ENCODE results near the gene FOXD3.

The FOXD3 gene

GRCh38 chr1:63362578-63362977 lies 40.2 kb downstream of the FOXD3 start:
- DNase-seq: no peak

- DNase-seq: no peak
Measured at GRCh38 chr1:63363014-63363413, 40.6 kb downstream of the FOXD3 start.

- no peak for DNase-seq
Measured at GRCh38 chr1:63366908-63367214, 44.5 kb downstream of the FOXD3 start.

GRCh38 chr1:63367215-63368103 lies 45.1 kb downstream of the FOXD3 start, which contains the start of gene ALG6:
ALG6 (plus strand) TSS chr1:63367627; CDS start chr1:63370978, 3,351 bp downstream.
- DNase-seq: peak; percentile 79

GRCh38 chr1:63368131-63368530 lies 45.8 kb downstream of the FOXD3 start:
- no peak for DNase-seq

Measured in NCI-H526 treated with DMSO at 0.1 percent for 48 hours (cell line).